ENCODE data around the gene SLC31A1.
A peak's percentile ranks its signal among the peaks of the same experiment; 100 is the strongest.
"Not testable (repeated sequence)": the region's sequence is repeated elsewhere in the genome, so short reads cannot be mapped to it uniquely, and the experiment has no call there.

SLC31A1 gene

GRCh38 chr9:113261917-113262671 lies 40.8 kb downstream of the SLC31A1 start:
- no peak for DNase-seq (ENCODE audit: low read depth)

DNA sequence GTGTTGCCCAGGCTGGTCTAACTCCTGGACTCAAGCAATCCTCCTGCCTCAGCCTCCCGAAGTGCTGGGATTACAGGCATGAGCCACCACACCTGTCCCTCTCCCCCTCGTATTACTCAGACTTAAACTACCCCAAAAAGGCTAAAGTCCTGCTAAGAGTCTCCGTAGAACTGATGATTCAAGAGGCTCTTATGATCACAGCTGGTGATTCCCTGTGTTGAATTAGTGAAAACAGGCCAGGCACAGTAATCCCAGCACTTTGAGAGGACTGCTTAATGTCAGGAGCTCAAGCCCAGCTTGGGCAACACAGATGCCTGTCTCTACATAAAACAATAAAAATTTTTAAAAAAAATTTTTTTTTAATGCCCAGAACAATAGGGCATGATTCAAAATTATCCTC lies 44.8 kb downstream of the SLC31A1 start:
- no peak for DNase-seq (ENCODE audit: low read depth)

DNA sequence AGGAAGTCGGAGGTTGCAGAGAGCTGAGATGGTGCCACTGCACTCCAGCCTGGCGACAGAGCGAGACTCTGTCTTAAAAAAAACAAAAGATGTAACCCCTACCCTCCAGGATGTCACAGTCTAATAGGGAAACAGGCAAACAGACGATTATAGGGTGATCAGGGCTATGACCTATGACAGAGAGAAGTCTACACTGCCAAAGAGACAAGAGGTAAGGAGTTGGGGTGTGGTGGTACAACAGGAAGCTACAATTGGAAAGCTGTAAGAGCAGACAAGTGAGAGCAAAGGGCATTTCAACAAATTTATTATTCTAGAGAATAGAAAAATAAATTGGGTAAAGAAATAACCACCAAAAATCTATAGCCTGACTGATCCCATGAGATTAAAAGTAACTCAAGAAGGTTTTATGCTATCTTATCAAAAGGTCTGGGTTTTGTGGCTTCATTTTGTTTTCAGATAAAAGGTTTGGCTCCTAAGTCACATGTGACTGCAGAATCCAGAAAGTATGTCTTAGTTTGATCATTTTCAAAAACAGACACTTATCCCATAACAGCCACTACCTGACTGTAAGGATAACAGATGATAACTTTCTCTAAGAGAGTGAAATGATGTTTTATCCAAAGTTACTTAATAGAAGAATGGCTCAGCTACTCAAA lies 46.7 kb downstream of the SLC31A1 start:
- DNase-seq (ENCODE audit: low read depth): no peak

DNA sequence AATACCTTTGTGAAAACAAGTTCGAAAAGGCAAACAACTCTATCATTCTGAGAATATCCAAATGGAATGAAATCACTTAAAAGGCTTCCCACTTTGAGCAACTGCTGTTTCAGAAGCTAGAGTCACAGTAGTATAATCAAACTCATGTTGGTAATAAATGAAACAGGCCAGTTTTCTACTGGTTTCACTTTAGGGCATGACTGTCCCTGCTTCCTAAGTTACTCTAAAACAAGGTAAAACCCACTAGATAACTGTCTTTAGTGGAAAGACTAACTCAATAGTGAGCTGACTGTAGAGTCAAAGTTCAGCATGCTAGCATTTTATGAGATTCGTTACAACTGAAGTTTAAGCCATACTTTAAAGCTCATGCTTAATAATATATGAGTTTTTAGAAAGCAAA lies 48.0 kb downstream of the SLC31A1 start:
- no peak for DNase-seq (ENCODE audit: low read depth)

GRCh38 chr9:113269871-113270270 lies 48.5 kb downstream of the SLC31A1 start:
- no peak for DNase-seq (ENCODE audit: low read depth)

DNA sequence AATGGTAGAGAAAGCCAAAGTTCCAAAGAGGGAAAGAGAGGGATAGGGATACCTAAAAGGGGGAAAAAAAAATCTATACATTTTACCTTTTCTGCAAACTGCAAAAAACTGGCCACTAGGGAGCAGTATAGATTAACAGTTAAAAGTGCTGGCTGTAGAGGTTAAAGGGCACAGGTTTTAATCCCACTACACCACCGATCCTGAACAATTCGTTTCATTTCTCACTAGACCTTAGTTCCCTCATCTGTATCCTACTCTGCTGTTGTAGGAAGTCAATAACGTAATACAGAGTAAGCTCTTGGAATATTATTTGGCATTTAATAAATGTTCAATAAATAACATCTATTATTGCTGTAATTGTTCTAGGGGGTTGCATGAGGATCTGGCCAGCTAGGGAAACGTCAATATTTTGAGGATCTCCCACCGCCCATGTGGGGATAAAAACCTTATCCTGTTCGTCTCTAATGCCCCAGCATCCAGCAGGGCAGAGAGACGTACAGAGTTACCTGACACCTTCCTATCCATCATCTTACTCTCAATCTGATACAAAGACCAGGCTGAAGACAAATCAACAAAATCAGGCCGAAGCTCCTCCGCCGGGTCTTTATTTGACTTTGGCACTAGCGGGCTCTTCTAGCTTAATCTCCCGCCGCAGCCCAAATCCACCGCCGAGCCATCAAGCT lies 53.3 kb downstream of the SLC31A1 start:
- no peak for DNase-seq (ENCODE audit: low read depth)

DNA sequence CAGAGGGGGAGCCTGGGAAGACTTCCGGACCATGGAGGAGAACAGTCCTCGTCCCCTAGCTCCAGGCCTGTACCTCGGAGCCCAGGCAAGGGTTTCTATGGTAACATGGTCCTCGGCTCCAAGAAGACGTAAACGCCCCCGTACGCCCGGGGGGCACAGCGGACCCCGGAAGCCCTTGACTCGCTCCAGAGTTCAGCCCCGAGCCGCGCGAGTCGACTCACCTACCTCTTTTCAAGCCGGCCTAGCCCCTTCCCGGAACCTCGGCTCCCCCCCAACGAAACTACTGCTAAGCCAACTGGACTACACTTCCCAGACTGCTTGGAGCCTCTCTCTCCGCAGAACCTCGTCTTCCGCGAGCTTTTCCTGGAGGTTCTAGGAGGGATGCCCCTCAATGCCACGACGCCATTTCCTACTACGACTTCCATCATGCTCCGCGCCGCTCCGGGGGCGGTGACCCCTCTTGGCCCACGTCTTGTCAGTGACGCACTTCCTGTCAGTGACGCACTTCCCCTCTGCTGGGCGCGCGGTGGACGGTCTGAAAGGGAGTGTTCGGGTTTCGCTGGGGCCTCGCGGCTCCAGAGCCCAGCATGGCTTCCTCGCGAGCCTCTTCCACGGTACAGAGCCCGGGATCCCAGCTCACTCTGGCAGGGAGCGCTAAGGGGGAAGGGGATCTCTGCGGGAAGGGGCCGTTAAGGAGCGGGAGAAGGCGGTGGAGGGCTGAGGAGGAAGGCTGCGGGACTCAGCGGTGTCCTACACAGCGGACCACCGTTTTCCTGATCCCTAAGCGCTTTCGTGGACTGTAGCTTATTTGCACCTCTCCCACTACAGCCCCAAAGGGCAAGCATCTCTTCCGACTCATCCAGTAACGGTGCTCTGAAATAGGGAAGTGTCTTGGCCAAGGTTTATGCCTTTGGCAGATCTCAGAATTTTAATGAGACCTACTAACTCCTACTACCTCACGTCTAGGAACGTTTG lies 54.1 kb downstream of the SLC31A1 start, which contains the start of the genes CDC26 and PRPF4:
Gene CDC26 (minus strand): TSS at position 416 of the 975 bp plus-strand sequence. CDS start 3,065 bp downstream, outside the sequence.
Gene PRPF4 (plus strand): TSS at position 502 of the 975 bp plus-strand sequence. CDS start 86 bp downstream, at position 588.
- DNase-seq (ENCODE audit: low read depth): peak; percentile 92

DNA sequence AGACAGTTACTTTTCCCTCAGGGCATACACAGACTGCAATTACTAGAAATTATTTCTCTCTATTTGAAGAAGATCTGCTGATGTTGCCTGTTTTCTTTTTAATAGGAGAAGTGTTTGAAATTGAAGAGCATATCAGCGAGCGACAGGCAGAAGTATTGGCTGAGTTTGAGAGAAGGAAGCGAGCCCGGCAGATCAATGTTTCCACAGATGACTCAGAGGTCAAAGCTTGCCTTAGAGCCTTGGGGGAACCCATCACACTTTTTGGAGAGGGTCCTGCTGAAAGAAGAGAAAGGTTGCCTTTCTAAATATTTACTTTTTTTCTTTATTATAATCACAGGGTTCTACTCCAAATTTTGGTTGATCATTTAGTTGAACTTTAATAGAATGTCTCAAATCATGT lies 57.5 kb downstream of the SLC31A1 start:
- no peak for DNase-seq (ENCODE audit: low read depth)

DNA sequence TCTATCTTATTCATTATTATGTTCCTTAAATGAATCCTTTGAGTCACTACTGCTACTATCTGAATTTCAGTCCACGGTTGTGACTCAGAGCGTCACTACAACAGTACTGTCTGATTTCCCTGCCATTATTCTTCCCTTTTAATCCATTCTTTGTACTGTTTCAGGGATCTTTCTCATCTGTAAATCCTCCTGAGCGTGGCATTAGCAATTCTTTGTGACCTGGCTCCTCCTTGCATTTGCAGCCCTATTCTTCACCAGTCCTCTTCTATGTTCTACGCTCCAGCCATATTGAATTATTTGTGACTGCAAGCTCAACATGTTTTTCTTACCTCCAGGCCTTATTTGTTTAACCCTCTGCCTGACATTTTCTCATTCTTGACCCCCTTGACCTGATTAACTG lies 60.0 kb downstream of the SLC31A1 start:
- no peak for DNase-seq (ENCODE audit: low read depth)

GRCh38 chr9:113289091-113289490 lies 67.7 kb downstream of the SLC31A1 start:
- no peak for DNase-seq (ENCODE audit: low read depth)

DNA sequence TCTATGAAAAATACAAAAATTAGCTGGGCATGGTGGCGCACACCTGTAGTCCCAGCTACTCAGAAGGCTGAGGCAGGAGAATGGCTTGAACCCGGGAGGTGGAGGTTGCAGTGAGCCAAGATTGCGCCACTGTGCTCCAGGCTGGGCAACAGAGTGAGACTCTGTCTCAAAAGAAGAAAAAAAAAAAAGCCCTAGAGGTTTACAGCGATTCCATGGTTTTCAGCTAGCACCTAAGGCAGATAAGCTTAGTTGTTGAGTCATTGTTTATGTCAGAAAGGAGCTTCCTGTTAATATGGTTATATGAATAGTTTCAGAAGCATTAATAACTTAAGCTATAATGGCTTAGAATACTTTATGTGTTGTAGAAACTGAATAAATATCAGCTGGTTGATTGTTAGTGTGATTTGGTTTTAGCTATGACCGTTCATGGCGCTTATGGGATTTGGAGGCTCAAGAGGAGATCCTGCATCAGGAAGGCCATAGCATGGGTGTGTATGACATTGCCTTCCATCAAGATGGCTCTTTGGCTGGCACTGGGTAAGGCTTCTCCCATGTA lies 68.8 kb downstream of the SLC31A1 start:
- no peak for DNase-seq (ENCODE audit: low read depth)

- no peak for DNase-seq (ENCODE audit: low read depth)
These were observed 72.0 kb downstream of the SLC31A1 start for GRCh38 chr9:113293285-113293878.

GRCh38 chr9:113296247-113296646 lies 74.9 kb downstream of the SLC31A1 start:
- not testable (repeated sequence) for DNase-seq (ENCODE audit: low read depth)

GRCh38 chr9:113296796-113297558 lies 75.6 kb downstream of the SLC31A1 start:
- DNase-seq (ENCODE audit: low read depth): no peak

DNA sequence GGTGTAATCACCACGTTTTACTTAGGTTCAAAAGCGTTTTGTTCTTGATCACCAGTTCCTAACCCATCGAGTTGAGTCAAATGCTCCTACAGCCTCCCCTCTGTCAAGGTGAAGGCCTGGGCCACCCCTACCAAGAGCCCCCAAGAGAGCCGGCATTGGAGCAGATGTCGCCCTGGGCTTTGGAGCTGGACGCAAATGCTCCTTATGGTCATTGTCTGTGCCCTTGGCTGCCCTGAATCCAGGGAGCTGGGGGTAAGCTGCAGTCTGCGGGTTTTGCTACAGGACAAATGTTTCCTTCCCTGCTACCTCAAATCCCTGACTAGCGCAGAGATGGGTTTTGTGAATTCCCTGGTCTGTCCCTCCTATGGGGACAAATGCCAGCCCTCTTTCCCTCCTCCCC lies 77.0 kb downstream of the SLC31A1 start:
- no peak for DNase-seq (ENCODE audit: low read depth)

- DNase-seq (ENCODE audit: low read depth): no peak
These were observed 77.8 kb downstream of the SLC31A1 start for GRCh38 chr9:113298924-113299770.

GRCh38 chr9:113299800-113300292 lies 78.5 kb downstream of the SLC31A1 start:
- DNase-seq (ENCODE audit: low read depth): no peak

- no peak for DNase-seq (ENCODE audit: low read depth)
These were observed 80.2 kb downstream of the SLC31A1 start for GRCh38 chr9:113301548-113301947.

Measured in activated T-helper 9 cell treated with anti-CD3 and anti-CD28 coated beads, Interleukin-2, amount 50 U/mL, for 16 hours (primary cell).